WTC11 (cell line): ENCODE measurements around the gene ZNF684.

Experiments
- CTCF ChIP-seq: fragments of 200-600 bp; IDR thresholded peaks from 2 replicates; pipeline ENCODE4 v1.8.0; 2022; ENCODE audit warnings: antibody characterized with exemption
- ETV6 ChIP-seq: sonication (generic); formaldehyde crosslinking; IDR thresholded peaks from 2 replicates; pipeline ENCODE4 v1.8.1; 2022; ENCODE audit warnings: mild to moderate bottlenecking, missing genetic modification reagents
- FOXK1 ChIP-seq: sonication (generic); formaldehyde crosslinking; IDR thresholded peaks from 2 replicates; pipeline ENCODE4 v1.8.0; 2022; ENCODE audit warnings: mild to moderate bottlenecking, moderate library complexity, missing genetic modification reagents
- TCF7 ChIP-seq: sonication (generic); formaldehyde crosslinking; IDR thresholded peaks from 2 replicates; pipeline ENCODE4 v1.8.0; 2022; ENCODE audit warnings: mild to moderate bottlenecking, low read depth, missing genetic modification reagents, moderate library complexity
- USF1 ChIP-seq: sonication (generic); formaldehyde crosslinking; IDR thresholded peaks from 2 replicates; pipeline ENCODE4 v1.8.0; 2022; ENCODE audit warnings: mild to moderate bottlenecking, missing genetic modification reagents
- ZNF512 ChIP-seq: sonication (generic); formaldehyde crosslinking; IDR thresholded peaks from 2 replicates; pipeline ENCODE4 v1.8.1; 2022; ENCODE audit warnings: missing genetic modification reagents, borderline replicate concordance
- TF ChIP-seq, protein P1 (sequence below): sonication (generic); formaldehyde crosslinking; IDR thresholded peaks from 2 replicates; pipeline ENCODE4 v1.8.0; 2022; ENCODE audit warnings: mild to moderate bottlenecking, missing genetic modification reagents

DNA sequence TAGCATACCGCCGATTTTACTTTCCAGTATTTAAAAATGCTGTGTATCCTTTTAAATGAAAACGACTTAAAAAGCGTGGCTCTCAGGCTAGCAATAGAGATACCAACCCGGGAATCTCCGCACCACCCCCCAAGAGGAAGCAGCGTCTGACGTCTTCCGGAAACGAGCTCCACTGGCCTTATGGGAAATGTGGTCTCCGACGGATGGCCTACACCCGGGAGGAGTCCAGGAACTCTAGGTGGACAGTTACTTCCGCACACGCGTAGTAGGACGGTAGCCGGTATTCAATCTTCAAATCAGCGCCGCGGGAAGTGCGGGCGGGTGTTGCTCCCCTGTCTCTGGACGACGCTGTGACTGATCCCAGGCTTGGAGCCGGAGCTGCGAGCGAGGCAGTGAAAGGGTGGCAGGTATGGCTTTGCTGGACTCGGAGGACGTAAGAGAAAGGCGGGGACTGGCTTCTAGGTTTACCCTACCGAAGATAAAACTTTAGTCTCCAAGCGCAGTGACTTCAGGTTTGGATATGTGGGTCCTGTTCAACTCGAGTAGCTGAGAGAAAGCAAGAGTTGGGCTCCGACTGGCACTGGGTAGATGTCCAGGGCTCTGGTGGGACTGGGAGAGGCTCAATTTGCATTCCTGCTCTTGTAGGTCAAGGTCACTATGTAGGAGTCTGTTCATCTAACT, at the start of gene ZNF684:
- TF ChIP-seq CTCF (no peak), ZNF512 (CRISPR knock-in tag) (0 out of 2 replicates have a peak, but pooled peaks have one; percentile 23), USF1 (CRISPR knock-in tag) (no peak), FOXK1 (0 out of 2 replicates have a peak, but pooled peaks have one; percentile 31), TCF7 (CRISPR knock-in tag) (no peak), ETV6 (CRISPR knock-in tag) (no peak)
- TF ChIP-seq, protein P1, sequence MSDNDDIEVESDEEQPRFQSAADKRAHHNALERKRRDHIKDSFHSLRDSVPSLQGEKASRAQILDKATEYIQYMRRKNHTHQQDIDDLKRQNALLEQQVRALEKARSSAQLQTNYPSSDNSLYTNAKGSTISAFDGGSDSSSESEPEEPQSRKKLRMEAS (CRISPR knock-in tag): peak; percentile 49; the same call in 1 of the 2 replicates
